NB4 (cell line): ENCODE measurements around the gene CBLN3.

Experiments
- DNase-seq: peaks from one replicate; pipeline ENCODE4 v3.0.0; 2010; ENCODE audit warnings: low read depth
- H3K4me3 ChIP-seq: one replicate; pipeline ENCODE4 v1.5.1; 2011; ENCODE audit warnings: mild to moderate bottlenecking, low read depth, low read length, moderate library complexity
- MYC ChIP-seq: IDR thresholded peaks from 2 replicates; pipeline ENCODE4 v1.6.1; 2011; ENCODE audit warnings: low read depth, low read length
- POLR2A ChIP-seq: IDR thresholded peaks from 2 replicates; pipeline ENCODE4 v1.6.1; 2011; ENCODE audit warnings: mild to moderate bottlenecking; ENCODE audit not compliant: insufficient read length; ENCODE audit errors: extremely low read depth
- TF ChIP-seq, protein P1 (sequence below): IDR thresholded peaks from one replicate; pipeline ENCODE4 v1.5.1; 2012; ENCODE audit warnings: low read depth, low read length
- TF ChIP-seq, protein P2 (sequence below): IDR thresholded peaks from 2 replicates; pipeline ENCODE4 v1.6.1; 2011; ENCODE audit warnings: low read depth, low read length

Gene CBLN3

DNA sequence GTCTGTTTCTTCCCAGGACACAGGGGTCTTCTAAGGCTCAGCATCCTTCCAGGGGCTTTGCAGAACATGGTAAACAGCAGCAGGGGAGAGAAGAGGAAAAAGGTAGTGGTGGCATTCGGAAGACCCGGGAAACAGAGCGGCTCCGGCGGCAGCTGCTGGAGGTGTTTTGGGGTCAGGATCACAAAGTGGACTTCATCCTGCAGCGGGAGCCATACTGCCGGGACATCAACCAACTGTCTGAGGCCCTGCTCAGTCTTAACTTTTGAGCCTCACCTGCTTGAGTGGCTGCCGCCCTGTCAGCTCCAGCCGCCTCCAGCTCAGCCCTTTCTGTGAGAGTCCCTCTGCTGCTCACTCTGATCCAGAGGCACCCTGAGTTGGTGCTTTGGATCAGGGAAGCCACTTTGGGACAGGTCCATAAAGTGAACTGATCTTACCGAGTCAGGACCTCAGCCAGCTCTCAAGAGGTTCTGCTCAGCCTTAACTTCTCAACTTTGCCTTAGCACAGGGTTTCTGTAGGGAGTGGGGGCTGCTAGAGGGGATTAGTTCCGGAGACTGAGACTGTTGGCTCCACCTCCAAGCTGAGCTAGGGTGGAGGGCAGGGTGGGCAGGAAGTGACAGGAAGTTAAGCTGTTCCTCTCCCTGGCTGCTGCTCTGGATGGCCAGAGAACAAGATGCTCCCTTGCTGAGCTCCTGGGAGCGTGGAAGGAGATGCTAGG, 7.7 kb upstream of the CBLN3 start:
- DNase-seq: no peak
- no peak overlapping the region for H3K4me3 ChIP-seq
- TF ChIP-seq, protein P1, sequence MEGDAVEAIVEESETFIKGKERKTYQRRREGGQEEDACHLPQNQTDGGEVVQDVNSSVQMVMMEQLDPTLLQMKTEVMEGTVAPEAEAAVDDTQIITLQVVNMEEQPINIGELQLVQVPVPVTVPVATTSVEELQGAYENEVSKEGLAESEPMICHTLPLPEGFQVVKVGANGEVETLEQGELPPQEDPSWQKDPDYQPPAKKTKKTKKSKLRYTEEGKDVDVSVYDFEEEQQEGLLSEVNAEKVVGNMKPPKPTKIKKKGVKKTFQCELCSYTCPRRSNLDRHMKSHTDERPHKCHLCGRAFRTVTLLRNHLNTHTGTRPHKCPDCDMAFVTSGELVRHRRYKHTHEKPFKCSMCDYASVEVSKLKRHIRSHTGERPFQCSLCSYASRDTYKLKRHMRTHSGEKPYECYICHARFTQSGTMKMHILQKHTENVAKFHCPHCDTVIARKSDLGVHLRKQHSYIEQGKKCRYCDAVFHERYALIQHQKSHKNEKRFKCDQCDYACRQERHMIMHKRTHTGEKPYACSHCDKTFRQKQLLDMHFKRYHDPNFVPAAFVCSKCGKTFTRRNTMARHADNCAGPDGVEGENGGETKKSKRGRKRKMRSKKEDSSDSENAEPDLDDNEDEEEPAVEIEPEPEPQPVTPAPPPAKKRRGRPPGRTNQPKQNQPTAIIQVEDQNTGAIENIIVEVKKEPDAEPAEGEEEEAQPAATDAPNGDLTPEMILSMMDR: no peak
- TF ChIP-seq, protein P2, sequence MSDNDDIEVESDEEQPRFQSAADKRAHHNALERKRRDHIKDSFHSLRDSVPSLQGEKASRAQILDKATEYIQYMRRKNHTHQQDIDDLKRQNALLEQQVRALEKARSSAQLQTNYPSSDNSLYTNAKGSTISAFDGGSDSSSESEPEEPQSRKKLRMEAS: no peak
- no peak for TF ChIP-seq POLR2A
- no peak for TF ChIP-seq MYC

DNA sequence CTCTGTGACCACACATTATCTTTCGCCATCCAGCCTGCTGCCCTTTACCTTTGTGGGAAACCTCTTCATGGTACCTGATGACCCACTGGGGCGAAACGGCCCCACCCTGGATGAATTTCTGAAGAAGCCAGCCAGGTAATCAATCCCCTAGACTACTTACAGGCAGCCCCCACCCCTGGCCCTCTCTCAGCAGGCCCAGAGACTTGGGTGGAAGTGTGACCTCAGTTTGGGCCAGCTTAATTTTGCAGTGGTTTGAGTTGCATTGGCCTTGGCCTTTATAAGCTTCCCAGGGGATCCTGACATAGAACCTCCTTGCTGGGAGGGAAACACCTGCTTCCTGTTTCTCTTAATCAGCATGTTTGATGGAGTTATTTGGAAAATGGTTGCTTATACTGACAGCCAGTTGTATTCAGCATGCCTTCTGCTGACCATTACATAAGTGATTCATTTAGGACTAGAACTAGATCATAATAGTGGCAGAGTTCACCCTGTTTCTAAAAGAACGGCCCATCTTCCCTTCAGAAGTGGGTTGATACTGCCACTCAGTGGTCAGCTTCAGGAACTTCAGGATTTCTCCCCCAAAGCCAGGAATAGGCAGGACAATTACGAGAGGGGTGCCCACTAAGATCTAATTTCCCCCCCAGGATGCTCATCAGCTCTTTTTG, 7.0 kb upstream of the CBLN3 start:
- TF ChIP-seq, protein P2: peak; percentile 58
- no peak for TF ChIP-seq POLR2A
- TF ChIP-seq, protein P1: peak; percentile 66
- peak; percentile 77 for DNase-seq
- H3K4me3 ChIP-seq: no peak overlapping the region

DNA sequence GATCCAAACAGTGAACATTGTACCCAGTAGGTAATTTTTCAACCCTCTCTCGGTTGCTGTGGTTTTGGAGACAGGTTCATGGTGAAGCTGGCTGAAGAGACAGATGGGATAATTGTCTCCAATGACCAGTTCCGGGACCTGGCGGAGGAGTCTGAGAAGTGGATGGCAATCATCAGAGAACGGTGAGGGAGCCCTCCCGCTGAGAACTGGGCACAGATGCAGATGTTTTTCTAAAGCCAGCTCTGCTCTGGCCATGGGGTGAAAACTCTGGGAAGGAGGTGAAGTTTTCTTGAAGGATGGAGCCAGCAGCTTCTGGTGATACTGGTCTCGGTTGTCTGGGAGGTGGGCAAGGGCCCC, 6.5 kb upstream of the CBLN3 start:
- TF ChIP-seq, protein P2: no peak
- TF ChIP-seq POLR2A: no peak
- TF ChIP-seq, protein P1: no peak
- no peak for TF ChIP-seq MYC
- no peak for DNase-seq
- no peak overlapping the region for H3K4me3 ChIP-seq

DNA sequence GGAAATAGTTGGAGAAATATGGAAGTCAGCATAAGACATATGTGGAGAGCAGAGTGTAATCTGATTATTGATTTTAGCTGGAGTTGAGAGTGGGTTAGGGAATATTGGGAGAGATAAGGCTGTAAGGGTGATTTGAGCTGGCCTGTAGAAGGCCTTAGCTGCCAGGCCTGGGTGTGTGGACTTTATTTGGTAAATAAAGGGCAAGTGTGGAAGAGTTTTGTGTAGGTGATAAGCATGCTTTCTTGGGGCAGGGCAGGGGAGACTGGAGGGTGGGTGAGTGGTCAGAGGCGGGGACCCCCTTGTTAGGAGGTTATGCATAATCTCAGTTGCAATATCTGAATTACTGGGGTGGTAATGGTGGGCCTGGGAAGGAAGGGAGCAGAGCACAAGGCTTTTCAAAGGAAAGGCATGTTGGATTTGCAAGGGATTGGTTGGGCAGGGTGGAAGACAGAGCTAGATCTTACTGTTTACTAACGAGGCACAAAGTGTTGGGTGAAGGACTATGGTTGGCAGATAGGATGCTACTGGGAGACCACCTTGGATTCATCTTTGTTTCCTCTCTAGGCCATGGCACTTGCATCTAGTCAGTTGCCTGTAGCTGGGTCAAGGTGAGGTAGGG, 5.8 kb upstream of the CBLN3 start:
- TF ChIP-seq, protein P2: no peak
- no peak for TF ChIP-seq MYC
- TF ChIP-seq, protein P1: no peak
- TF ChIP-seq POLR2A: no peak
- H3K4me3 ChIP-seq: no peak overlapping the region
- DNase-seq: no peak

DNA sequence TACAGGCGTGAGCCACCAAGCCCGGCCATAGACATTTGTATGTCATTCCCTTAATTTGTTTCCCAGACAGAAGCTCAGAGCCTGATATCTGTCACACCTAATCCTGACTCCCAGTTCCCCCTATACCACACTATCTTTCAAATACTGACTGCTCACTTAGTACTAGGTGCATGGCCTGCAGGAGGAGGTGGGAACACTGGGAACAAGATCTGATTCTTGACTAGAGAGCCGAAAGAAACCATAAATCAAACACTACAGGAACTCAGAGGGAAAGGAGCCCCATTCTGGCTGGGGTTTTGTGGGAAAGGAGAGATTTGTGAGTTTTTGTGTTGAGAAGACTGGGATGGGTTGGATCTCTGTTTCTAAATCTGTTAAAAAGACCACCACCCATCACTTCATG, 5.2 kb upstream of the CBLN3 start:
- TF ChIP-seq, protein P2: no peak
- TF ChIP-seq POLR2A: no peak
- TF ChIP-seq, protein P1: no peak
- no peak for DNase-seq
- no peak overlapping the region for H3K4me3 ChIP-seq
